Ishikawa (cell line): ENCODE data around the gene DGUOK.

Experiments
- CEBPB ChIP-seq: IDR thresholded peaks from 2 replicates; pipeline ENCODE4 v1.6.1; 2012
- CREB1 ChIP-seq: IDR thresholded peaks from 2 replicates; pipeline ENCODE4 v1.6.1; 2012; ENCODE audit warnings: low read depth
- EGR1 ChIP-seq: IDR thresholded peaks from 2 replicates; pipeline ENCODE4 v1.6.1; 2012
- EP300 ChIP-seq: IDR thresholded peaks from 2 replicates; pipeline ENCODE4 v1.6.1; 2012; ENCODE audit warnings: borderline replicate concordance
- FOXM1 ChIP-seq: IDR thresholded peaks from 2 replicates; pipeline ENCODE4 v1.6.1; 2012; ENCODE audit warnings: low read depth, borderline replicate concordance
- MAX ChIP-seq: IDR thresholded peaks from 2 replicates; pipeline ENCODE4 v1.6.1; 2012
- NFIC ChIP-seq: IDR thresholded peaks from 2 replicates; pipeline ENCODE4 v1.6.1; 2012
- RAD21 ChIP-seq: IDR thresholded peaks from 2 replicates; pipeline ENCODE4 v1.6.1; 2012; ENCODE audit warnings: low read depth
- REST ChIP-seq: IDR thresholded peaks from 2 replicates; pipeline ENCODE4 v1.6.1; 2012; ENCODE audit warnings: low read depth, mild to moderate bottlenecking
- TAF1 ChIP-seq: IDR thresholded peaks from 2 replicates; pipeline ENCODE4 v1.6.1; 2012; ENCODE audit warnings: low read depth, mild to moderate bottlenecking
- TCF12 ChIP-seq: IDR thresholded peaks from 2 replicates; pipeline ENCODE4 v1.6.1; 2012; ENCODE audit warnings: low read depth
- TEAD4 ChIP-seq: IDR thresholded peaks from 2 replicates; pipeline ENCODE4 v1.6.1; 2012
- YY1 ChIP-seq: IDR thresholded peaks from 2 replicates; pipeline ENCODE4 v1.6.1; 2012; ENCODE audit warnings: low read depth
- ZBTB7A ChIP-seq: IDR thresholded peaks from 2 replicates; pipeline ENCODE4 v1.6.1; 2012; ENCODE audit warnings: low read depth
- TF ChIP-seq, protein P1 (sequence below): IDR thresholded peaks from 2 replicates; pipeline ENCODE4 v1.6.1; 2012

Gene DGUOK

DNA sequence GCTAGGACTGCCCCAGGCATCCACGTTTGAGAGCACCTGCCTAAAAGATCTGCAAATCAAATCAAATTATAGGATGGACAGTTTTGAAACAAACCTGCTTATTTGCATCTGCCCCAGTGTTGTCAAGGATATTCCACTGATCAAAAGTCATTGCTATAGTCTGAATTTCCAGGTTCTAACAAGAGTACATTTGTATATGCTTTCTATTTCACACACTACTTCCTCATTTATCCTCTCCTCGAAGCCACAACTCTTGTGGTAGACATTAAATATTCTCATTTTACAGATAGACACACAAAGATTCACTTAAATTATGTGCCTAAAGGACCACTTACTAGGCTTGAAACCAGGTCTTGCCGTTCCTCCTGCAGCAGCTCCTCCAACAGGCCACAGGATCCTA is 46.2 kb downstream of the DGUOK start:
- no peak for TF ChIP-seq YY1

- TF ChIP-seq EP300 (no peak), CEBPB (no peak), NFIC (no peak), CREB1 (no peak), MAX (no peak), TEAD4 (no peak), FOXM1 (no peak), ZBTB7A (no peak), YY1 (no peak), RAD21 (no peak), EGR1 (no peak), REST (no peak), TAF1 (no peak)
- TF ChIP-seq, protein P1, sequence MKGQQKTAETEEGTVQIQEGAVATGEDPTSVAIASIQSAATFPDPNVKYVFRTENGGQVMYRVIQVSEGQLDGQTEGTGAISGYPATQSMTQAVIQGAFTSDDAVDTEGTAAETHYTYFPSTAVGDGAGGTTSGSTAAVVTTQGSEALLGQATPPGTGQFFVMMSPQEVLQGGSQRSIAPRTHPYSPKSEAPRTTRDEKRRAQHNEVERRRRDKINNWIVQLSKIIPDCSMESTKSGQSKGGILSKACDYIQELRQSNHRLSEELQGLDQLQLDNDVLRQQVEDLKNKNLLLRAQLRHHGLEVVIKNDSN: no peak
Observed at GRCh38 chr2:73975731-73976130, 49.1 kb downstream of the DGUOK start.

DNA sequence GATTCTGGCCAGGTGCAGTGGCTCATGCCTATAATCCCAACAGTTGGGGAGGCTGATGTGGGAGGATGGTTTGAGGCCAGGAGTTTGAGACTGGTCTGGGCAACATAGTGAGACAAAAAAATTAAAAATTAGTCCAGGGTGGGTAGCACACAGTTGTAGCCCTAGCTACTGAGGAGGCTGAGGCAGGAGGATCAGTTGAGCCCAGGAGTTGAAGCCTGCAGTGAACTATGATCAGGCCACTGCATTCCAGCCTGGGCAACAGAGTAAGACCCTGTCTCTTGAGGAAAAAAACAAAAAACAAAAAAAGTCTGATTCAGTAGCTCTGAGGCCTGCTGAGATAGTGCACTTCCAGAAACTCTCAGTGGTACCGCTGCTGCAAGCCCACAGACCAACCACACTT is 50.1 kb downstream of the DGUOK start:
- TF ChIP-seq FOXM1: no peak
- TF ChIP-seq NFIC: no peak
- no peak for TF ChIP-seq RAD21
- no peak for TF ChIP-seq CEBPB
- no peak for TF ChIP-seq TCF12
- TF ChIP-seq TEAD4: no peak
- no peak for TF ChIP-seq EP300
- no peak for TF ChIP-seq REST
- TF ChIP-seq EGR1: no peak
- TF ChIP-seq YY1: no peak
- no peak for TF ChIP-seq CREB1

DNA sequence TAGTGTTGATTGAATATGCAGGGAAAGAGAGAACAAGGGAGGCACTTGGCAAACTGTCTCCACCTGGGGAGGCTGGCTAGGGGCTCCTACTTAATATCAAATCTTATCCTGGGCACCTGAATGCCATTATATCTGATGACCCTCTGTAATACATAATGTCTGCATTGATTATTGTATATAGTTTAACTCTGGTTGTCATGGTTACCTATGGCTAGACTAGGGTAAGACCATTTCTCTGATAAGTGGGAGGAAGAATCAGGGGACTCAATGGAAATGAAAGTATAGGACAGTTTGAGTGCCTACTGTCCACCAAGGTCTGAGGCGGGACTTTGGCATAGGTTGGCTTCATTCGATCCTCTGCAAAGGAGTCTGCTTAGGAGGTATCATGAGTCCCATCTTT is 50.8 kb downstream of the DGUOK start:
- TF ChIP-seq CREB1 (no peak), EGR1 (no peak), ZBTB7A (no peak), TEAD4 (no peak), YY1 (no peak), TAF1 (no peak), EP300 (no peak), FOXM1 (no peak), NFIC (no peak), CEBPB (no peak), REST (no peak), MAX (no peak), TCF12 (no peak), RAD21 (no peak)
- TF ChIP-seq, protein P1: no peak

GRCh38 chr2:73979021-73979420 is 52.3 kb downstream of the DGUOK start:
- TF ChIP-seq EGR1: no peak
- TF ChIP-seq FOXM1: no peak
- no peak for TF ChIP-seq MAX
- no peak for TF ChIP-seq YY1
- no peak for TF ChIP-seq NFIC
- no peak for TF ChIP-seq TEAD4
- no peak for TF ChIP-seq CREB1
- no peak for TF ChIP-seq EP300
- no peak for TF ChIP-seq TCF12
- TF ChIP-seq RAD21: no peak
- TF ChIP-seq ZBTB7A: no peak
- no peak for TF ChIP-seq TAF1
- no peak for TF ChIP-seq CEBPB
- TF ChIP-seq, protein P1: no peak
- TF ChIP-seq REST: no peak
